Fibroblast of skin of back (primary cell): Measurements from ENCODE around the gene FBXL7.
A peak's percentile ranks its signal among the peaks of the same experiment; 100 is the strongest.

Source experiments
- DNase-seq: peaks from one replicate; pipeline ENCODE4 v3.0.0-alpha.2; 2013

FBXL7 gene

DNA sequence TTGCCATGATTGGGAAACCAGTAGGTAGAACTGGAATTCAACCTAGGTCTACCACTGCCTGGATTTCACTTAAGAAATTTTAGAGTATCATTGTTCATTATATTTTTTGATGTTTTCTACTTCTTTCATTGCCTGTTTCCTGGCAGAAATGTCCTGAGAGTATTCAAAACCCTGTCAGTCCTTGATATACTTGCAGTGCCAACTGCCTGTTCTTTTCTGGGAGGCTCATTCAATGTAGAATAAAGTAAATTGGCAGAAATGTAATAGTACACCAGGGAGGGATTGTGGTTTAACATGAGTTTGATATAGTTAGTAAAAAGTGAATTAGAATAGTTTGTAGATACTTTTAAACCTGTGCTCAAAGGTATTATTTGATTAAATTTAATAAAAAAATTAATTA, 286.3 kb downstream of the FBXL7 start:
- no peak for DNase-seq

DNA sequence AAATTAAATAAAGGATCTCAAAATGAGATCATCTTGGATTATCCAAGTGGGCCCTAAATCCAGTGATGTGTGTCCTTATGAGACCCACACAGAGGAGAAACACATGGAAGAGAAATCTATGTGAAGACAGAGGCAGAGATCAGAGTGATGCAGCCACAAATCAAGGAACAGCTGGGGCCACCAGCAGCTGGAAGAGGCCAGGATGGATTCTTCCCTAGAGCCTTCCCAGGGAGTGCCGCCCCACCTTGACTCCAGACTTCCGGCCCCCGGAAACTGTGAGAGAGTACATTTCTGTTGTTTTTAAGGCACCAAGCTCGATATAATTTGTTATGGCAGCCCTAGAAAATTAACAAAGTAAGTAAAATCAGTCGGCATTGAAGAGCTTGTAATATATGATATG, 286.9 kb downstream of the FBXL7 start:
- no peak for DNase-seq

DNA sequence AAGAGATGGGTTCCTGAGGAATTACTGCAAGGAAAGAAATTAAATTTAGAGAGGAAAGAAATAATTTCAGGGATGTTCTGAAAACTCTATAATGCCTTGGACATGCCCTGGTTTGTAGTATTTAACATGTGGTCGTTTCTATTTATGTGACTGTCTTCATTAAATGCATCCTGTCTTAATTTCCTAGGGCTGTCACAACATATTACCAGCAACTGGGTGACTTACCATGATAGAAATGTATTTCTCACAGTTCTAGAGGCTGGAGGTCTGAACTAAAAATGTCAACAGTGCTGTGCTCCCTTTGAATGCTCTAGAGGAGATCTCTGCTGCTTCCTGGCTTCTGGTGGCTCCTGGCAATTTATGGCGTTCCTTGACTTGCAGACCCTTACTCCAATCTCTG, 287.7 kb downstream of the FBXL7 start:
- peak; percentile 37 for DNase-seq

DNA sequence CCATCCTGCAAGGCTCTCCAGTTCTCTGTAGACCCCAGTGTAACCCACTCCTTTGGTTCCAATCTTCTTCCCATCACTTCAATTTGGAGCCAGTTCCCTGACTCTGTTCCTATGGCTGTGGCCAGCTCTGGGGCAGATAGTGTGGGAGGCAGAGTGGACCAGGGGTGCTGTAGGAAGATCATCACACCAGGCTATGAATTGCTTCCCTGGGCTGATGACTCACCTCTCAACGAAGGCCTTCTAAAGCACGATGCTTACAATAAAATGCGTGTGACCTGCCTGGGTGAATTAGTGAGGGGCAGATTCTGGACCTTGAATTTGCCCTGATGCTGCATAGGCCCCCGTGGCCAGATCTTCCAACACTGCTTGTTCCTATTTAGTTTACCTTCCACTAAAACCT, 289.7 kb downstream of the FBXL7 start:
- DNase-seq: peak; percentile 16

- DNase-seq: peak; percentile 40
These were observed 290.6 kb downstream of the FBXL7 start for GRCh38 chr5:15790446-15791018.

DNA sequence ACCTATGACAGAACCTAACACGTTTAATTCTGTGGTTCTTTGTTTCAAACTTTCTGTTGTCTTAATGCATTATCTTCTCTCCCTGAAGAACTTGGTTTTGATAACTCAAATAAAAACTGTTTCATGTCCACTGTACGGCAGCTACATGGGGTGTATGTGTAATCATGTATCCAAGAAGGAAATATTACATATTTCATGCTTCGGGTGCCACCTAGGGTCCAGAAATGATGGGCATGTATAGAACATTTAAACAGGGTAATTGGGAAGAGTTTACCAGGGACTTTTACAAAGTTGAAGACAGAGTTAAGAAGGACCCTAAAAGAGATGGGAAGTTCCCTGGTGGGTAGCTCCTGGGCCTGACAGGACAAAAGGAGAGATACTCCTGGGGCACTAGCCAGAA, 291.3 kb downstream of the FBXL7 start:
- peak; percentile 45 for DNase-seq

GRCh38 chr5:15791859-15792258, 291.9 kb downstream of the FBXL7 start:
- DNase-seq: peak; percentile 69

- peak; percentile 36 for DNase-seq
These were observed 294.3 kb downstream of the FBXL7 start for GRCh38 chr5:15794052-15794985.

- no peak for DNase-seq
These were observed 296.1 kb downstream of the FBXL7 start for GRCh38 chr5:15796096-15796495.

GRCh38 chr5:15796557-15796956, 296.6 kb downstream of the FBXL7 start:
- no peak for DNase-seq

- no peak for DNase-seq
These were observed 297.1 kb downstream of the FBXL7 start for GRCh38 chr5:15797116-15797515.

DNA sequence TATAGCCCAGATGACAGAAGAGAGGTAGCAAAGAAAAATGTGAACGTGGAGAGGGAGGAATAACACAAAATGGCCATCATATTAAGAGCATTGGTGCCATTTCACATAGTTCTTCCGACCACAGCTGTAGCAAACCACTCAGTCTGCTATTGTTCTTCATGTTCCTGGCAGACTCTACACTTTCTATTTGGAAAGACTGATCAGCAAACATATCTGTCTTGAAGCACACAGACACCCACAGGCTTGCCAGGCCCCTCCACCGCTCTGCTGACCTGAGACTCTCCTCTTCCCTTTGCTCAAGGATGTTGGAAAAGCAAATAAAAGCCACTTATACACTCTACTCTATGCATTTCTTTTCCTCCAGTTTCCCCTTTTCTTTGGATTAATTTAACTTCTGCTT, 298.0 kb downstream of the FBXL7 start:
- DNase-seq: no peak

- DNase-seq: no peak
These were observed 299.0 kb downstream of the FBXL7 start for GRCh38 chr5:15799014-15799413.

DNA sequence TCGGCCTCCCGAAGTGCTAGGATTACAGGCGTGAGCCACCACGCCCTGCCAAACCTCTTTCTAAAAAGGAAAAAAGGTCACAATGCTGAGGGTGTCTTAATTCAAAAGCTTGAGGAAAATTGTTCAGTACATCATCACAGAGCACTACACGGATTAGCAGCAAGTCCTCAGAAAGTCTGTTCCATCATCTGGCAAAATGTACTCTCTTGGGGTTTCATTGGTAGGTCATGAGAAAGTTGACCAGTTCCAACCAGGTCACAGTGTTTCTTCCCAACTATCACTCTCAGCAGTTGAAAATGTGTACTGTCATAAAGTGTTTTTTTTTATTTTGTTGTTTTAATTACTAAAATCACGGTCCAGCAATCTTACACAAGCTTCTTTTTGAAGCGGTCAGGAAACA, 299.6 kb downstream of the FBXL7 start:
- DNase-seq: no peak

DNA sequence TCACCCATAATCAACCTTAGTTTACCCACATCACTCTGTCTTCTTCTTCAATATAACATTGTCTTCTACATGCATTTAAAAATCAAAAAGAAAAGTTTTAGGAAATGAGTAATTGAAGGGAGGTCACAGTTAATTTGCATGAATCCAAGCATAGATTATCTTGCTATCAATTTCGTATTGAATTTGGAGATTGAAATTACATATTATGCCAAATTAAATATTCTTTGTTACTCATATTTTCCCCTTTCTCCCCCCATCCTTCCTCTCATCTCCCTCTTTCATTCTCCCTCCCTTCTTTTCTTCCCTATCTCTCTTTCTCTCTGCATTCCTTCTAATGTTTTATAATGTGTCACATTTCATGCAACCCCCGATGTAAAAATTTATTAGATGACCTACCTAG, 303.3 kb downstream of the FBXL7 start:
- DNase-seq: no peak

- DNase-seq: no peak
These were observed 306.6 kb downstream of the FBXL7 start for GRCh38 chr5:15806613-15807012.

DNA sequence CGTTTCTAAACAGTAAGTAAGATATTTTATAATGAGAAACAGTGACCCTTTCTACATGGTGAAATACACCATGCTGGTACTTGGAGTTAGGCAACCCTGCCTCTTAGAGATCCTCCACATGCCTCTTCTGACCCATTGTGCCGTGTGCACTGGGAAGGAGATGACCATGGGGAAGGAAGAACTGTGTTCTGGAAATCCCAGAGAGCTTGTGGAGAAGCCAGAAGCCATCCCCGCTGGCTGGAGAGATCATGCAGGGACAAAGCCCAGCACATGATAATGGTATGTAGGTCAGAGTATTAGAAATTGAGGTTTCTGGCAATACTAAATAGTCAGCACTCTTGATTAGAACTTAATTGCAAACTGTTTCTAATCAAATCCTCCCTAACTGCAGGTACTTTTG, 307.3 kb downstream of the FBXL7 start:
- peak; percentile 41 for DNase-seq

- DNase-seq: peak; percentile 84
These were observed 307.9 kb downstream of the FBXL7 start for GRCh38 chr5:15807871-15808270.

DNA sequence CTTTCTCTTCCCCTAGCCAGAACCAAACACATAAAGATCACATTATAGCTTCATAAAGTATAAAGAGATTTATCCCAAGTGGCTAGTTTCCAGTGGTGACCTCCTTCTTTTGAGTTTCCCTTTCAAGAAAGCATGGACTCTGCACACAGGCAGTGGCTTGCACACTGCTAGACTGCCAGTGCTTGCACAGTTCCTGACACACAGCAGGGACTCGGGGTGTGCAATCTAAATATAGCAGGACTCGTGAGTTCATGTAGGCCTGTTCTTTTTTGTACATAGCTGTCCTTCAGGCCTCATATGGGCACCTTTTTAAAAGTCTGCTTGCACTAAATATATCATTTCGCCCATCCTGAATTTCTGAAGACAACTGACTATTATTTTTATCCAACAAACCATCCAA, 308.6 kb downstream of the FBXL7 start:
- DNase-seq: no peak

GRCh38 chr5:15819617-15820016, 319.6 kb downstream of the FBXL7 start:
- no peak for DNase-seq

DNA sequence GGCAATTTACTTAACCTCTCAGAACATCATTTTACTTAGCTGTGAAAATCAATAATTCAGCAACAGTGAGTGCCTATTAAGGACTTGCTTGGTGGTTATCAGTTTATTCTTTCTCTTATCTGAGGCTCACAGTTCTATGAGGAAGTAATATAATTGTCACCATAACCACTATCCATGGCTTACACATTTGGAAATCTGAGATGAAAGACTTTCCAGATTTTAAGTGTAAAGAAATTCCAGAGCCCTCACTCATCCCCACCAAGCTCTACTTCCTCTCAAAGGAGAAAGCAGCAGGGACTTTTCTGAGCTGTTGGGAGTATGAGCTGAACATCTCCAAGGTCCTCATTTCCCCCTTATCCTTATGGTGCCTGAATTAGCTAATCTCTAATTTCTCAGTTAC, 321.5 kb downstream of the FBXL7 start:
- DNase-seq: peak; percentile 72

- no peak for DNase-seq
These were observed 323.4 kb downstream of the FBXL7 start for GRCh38 chr5:15823398-15823797.

DNA sequence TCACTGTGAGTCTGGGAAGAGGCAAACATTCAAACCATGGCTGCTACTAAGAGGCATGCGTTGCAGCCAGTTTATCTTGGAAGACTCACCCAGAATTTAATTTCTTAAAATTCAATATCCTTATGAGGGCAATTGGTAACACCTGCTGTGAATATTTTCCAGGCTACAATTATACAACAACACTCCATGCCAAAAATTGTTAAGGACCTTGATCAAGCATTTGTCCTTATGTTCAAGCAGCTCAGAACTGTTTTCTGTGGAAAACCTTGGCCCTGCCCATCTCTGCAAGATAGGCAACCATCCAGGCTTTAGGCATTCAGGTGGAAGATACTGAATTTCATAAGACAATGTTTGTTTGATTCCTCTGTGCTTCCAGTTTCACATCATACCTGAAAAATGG, 327.8 kb downstream of the FBXL7 start:
- no peak for DNase-seq

- DNase-seq: no peak
These were observed 331.4 kb downstream of the FBXL7 start for GRCh38 chr5:15831408-15831807.
